T-cell (primary cell): ENCODE data around the gene SYN1. TPM values are rescaled to one million over a fixed set of nuclear protein-coding genes. Genes with fewer than 3 reads are reported as not detected.

Experiments
- ATAC-seq, 4 experiments: fragments of 200-7000 bp in 3 of 4; fragments of 150-1000 bp in 1 of 4; cut with Tn5 transposase; replicated peaks in 1 of 4; 1 replicate in 3 of 4; 2 replicates in 1 of 4; pipeline ENCODE4 v1.10.0; 2021; ENCODE audit warnings: moderate library complexity in 3 of 4, mild to moderate bottlenecking in 2 of 4, moderate number of reproducible peaks in 1 of 4
- CTCF ChIA-PET, 2 donors: fragments of 300-600 bp; sonication (Branson Sonifier 250); formaldehyde crosslinking; loops; one replicate each; lab custom pipeline; 2022; ENCODE audit warnings: antibody characterized with exemption in 2 of 2; lab: Charles Lee
- POLR2A ChIA-PET, 2 donors: fragments of 300-600 bp; sonication (Branson Sonifier 250); formaldehyde crosslinking; loops; one replicate each; lab custom pipeline; 2022; ENCODE audit warnings: antibody characterized with exemption in 2 of 2; lab: Charles Lee
- DNase-seq, 35 experiments: peaks; one replicate each; pipeline versions ENCODE4 v3.0.0 to v3.0.0-alpha.2; 2013 to 2023
- H3K27ac ChIP-seq: one replicate; pipeline ENCODE4 v1.5.1; 2013; ENCODE audit warnings: low read length
- H3K27me3 ChIP-seq, 2 experiments: replicated peaks in 1 of 2; 1 replicate in 1 of 2; 2 replicates in 1 of 2; pipeline versions ENCODE4 v1.6.1 to v1.7.0; 2013; ENCODE audit warnings: low read length in 1 of 2, mixed read lengths in 1 of 2; ENCODE audit not compliant: control insufficient read depth in 2 of 2, insufficient read depth in 2 of 2; ENCODE audit errors: extremely low read depth in 1 of 2
- H3K36me3 ChIP-seq, 2 donors: 1 replicate in 1 of 2; 2 replicates in 1 of 2; pipeline versions ENCODE4 v1.6.1 to v1.7.0; 2013; ENCODE audit warnings: low read length in 1 of 2; ENCODE audit not compliant: control insufficient read depth in 2 of 2, insufficient read depth in 1 of 2; ENCODE audit errors: extremely low read depth in 1 of 2
- H3K4me1 ChIP-seq, 2 experiments: 1 replicate in 1 of 2; 2 replicates in 1 of 2; pipeline versions ENCODE4 v1.6.1 to v1.7.0; 2013; ENCODE audit warnings: low read length in 2 of 2, mixed read lengths in 1 of 2; ENCODE audit not compliant: insufficient read depth in 2 of 2, control insufficient read depth in 1 of 2; ENCODE audit errors: extremely low read depth in 1 of 2
- H3K4me3 ChIP-seq, 2 donors: 1 replicate in 1 of 2; 2 replicates in 1 of 2; pipeline versions ENCODE4 v1.5.1 to v1.7.0; 2013; ENCODE audit warnings: mild to moderate bottlenecking in 2 of 2, low read length in 1 of 2, moderate library complexity in 1 of 2; ENCODE audit not compliant: control insufficient read depth in 1 of 2; ENCODE audit errors: extremely low read depth in 1 of 2
- H3K9me3 ChIP-seq: 2 replicates; pipeline ENCODE4 v1.7.0; 2013
- H3K27ac Mint-ChIP-seq, 2 donors: one replicate each; pipeline ENCODE4 v1.8.0; 2020 to 2021; ENCODE audit warnings: mild to moderate bottlenecking in 2 of 2, mixed read lengths in 2 of 2
- H3K27me3 Mint-ChIP-seq, 2 donors: one replicate each; pipeline ENCODE4 v1.8.0; 2021 to 2022; ENCODE audit warnings: mixed read lengths in 2 of 2
- H3K36me3 Mint-ChIP-seq: one replicate; pipeline ENCODE4 v1.8.0; 2021; ENCODE audit warnings: mixed read lengths
- H3K4me1 Mint-ChIP-seq, 3 donors: one replicate each; pipeline ENCODE4 v1.8.0; 2020 to 2022; ENCODE audit warnings: mixed read lengths in 3 of 3, mild to moderate bottlenecking in 1 of 3
- H3K4me3 Mint-ChIP-seq, 3 donors: one replicate each; pipeline ENCODE4 v1.8.0; 2020 to 2022; ENCODE audit warnings: mild to moderate bottlenecking in 3 of 3, mixed read lengths in 3 of 3, moderate library complexity in 3 of 3
- H3K9me3 Mint-ChIP-seq, 3 donors: one replicate each; pipeline ENCODE4 v1.8.0; 2020 to 2022; ENCODE audit warnings: mixed read lengths in 3 of 3
- WGBS: methylation state at CpG from one replicate; pipeline ENCODE4 v1.1.5; 2013; ENCODE audit warnings: missing lambda C conversion rate; ENCODE audit not compliant: insufficient coverage; 5-methylcytosine and 5-hydroxymethylcytosine counted together
- total RNA-seq, 35 experiments: library from RNA in 6 of 35; stranded (reverse) in 6 of 35; fragments of 120-200 nt in 1 of 35; gene quantifications; one replicate each; pipeline versions ENCODE4 v1.2.1 to v1.2.4 and lab custom pipeline; 2013 to 2026

Gene SYN1
- total RNA-seq, 5 donors from 2014 or later (not counting 1 experiment from before 2014, with no cell fraction given) = 0.21 to 1.3 (median 0.81) TPM; not detected in 1

DNA sequence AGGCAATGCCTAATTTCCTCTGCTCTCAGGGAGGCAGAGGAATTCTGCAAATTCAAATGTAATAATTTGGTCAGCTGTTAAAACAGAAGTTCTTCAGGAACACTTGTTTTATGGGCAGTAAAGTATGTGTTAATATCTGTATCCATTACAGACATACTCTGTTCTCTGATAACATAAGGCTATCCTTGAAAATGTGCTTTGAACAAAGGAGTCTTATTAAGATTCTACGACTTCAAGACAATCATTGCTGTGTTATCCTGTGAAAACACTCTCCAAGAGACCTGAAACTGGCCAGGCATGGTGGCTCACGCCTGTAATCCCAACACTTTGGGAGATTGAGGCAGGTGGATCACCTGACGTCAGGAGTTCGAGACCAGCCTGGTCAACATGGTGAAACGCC lies 12.0 kb upstream of the SYN1 start:
- WGBS = no CpG with 5 or more reads among the region's 5 CpGs
- H3K4me3 Mint-ChIP-seq = no peak overlapping the region
- H3K27me3 Mint-ChIP-seq = no peaks in the 10 kb centered on the region
- peaks cover 0 to 43% of the 10 kb centered on the region in 2 experiments for H3K4me1 ChIP-seq
- H3K9me3 ChIP-seq = no peaks in the 10 kb centered on the region
- DNase-seq (no peak), ATAC-seq (no peak)
- POLR2A ChIA-PET = no interaction called here
- H3K9me3 Mint-ChIP-seq = no peaks in the 10 kb centered on the region
- H3K27ac Mint-ChIP-seq = no peak overlapping the region
- H3K27ac ChIP-seq = no peak overlapping the region
- no peaks in the 10 kb centered on the region for H3K36me3 Mint-ChIP-seq
- CTCF ChIA-PET = interaction anchor here in 1 of 2 donors (0.7 kb wide), 1 partner anchor 133 kb away, joined by 7 read pairs; no protein-coding TSS in a partner anchor
- peaks cover 0 to 8% of the 10 kb centered on the region in 2 donors for H3K36me3 ChIP-seq
- H3K4me3 ChIP-seq = no peak overlapping the region
- no peaks in the 10 kb centered on the region for H3K27me3 ChIP-seq
- peaks cover 18 to 27% (median 23%) of the 10 kb centered on the region in 3 donors for H3K4me1 Mint-ChIP-seq

DNA sequence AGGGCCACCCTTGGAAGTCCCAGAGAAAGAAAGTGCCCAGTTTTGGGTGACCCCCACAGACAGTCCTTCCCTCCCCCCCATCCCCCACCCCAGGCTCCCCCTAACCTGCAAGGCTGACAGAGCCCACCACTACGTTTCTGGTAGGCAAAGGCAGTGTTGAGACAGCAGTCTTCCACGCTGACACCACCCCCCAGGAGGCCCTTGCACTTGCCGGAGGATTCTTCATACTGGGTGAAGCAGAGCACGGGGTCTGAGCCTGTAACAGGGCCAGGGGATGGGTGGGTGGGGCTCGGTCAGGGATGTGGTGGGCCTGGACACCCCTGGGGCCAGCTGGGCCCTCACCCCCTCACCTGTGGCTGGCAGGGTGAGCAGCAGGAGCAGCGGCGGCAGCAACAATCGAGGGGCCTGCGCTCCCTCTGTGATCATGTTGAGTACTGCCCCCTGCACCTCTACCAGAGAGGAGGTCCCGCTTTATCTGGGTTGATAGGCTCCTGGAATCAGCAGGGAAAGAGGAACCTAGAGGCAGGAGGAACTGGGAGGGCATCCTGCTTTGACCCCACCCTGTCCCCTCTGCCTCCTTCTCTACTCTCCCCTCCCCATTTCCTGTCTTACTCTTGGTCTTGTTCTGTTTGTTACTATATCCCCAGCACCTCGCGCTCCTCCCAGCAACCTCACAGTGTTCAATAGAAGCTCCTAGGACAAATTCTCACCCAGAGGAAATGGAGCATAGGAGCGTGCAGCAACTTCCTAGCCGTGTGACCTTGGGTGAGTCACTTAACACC lies 10.0 kb upstream of the SYN1 start, which contains the start of gene CFP:
Gene CFP (minus strand): TSS at position 512 of the 782 bp plus-strand sequence. CDS start 86 bp downstream, at position 426.
- H3K36me3 Mint-ChIP-seq = no peaks in the 10 kb centered on the region
- peak within 1 kb of the TSS; percentile 34 to 48 for H3K4me3 ChIP-seq
- POLR2A ChIA-PET = no interaction called here

DNA sequence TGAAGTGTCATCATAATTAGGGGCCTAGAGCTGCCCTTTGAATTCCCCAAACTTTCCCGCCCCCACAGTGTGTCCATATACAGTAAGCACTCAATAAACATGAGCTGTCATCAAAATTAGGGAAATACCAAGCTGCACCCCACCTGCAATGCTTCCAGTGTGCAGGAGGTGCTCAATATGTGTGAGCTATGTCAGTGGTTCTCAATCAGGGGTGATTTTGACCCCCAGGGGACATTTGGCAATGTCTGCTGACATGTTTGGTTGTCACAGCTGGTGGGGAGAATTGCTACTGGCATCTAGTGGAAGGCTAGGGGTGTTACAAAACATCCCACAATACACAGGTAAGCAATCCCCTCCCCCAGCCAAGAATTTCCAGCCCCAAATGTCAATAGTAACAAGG lies 9.3 kb upstream of the SYN1 start:
- WGBS = no CpG with 5 or more reads among the region's 1 CpG

More for the DNA sequence above, 10.0 kb upstream of the SYN1 start, which contains the start of gene CFP:
- ATAC-seq (peak; percentile 81 to 91 (median 86)), DNase-seq (peak in 3 of 35 experiments; percentile 4 to 31 (median 30))
- Histone ChIP-seq H3K9me3 (no peaks in the 10 kb centered on the region), H3K27ac (peak within 1 kb of the TSS; percentile 38), H3K27me3 (no peaks in the 10 kb centered on the region), H3K36me3 (peaks cover 0 to 2% of the 10 kb centered on the region in 2 donors), H3K4me1 (peaks cover 0 to 37% of the 10 kb centered on the region in 2 experiments)
- no CpG with 5 or more reads among the region's 14 CpGs for WGBS
- Mint-ChIP-seq H3K9me3 (no peaks in the 10 kb centered on the region), H3K27me3 (no peaks in the 10 kb centered on the region), H3K4me3 (peak within 1 kb of the TSS; percentile 82 to 88 (median 83)), H3K27ac (peak within 1 kb of the TSS; percentile 93 to 97), H3K4me1 (peaks cover 16 to 30% (median 26%) of the 10 kb centered on the region in 3 donors)
- CTCF ChIA-PET = interaction anchor here in 1 of 2 donors (0.8 kb wide), 1 partner anchor 106 kb away, joined by 4 read pairs; no protein-coding TSS in a partner anchor

DNA sequence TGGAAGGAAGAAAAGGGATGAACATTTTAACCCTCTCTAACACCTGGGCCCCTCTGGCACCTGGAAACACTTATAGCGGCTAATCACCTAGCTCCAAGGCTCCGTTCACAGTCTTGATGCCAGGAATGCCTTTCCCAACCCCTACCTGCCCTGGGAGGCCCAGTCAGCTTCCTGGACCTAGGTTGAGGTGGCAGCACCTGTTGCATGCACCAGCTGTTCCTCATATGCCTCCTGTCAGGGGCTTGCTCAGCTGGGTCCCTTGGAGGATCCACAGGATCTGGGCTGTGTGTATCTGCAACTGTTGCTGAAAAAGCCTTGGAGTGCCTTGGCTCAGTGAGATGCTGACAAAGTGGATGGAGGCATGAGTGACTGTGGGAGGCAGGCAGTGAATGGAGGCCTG lies 5.7 kb upstream of the SYN1 start:
- ChIA-PET CTCF (interaction anchor here in 1 of 2 donors (0.5 kb wide), 1 partner anchor 43 kb away, joined by 6 read pairs; no protein-coding TSS in a partner anchor), POLR2A (no interaction called here)
- DNase-seq (no peak), ATAC-seq (no peak)
- H3K4me3 Mint-ChIP-seq = peak overlapping the region in 1 of 3 donors; percentile 14
- H3K9me3 ChIP-seq = no peaks in the 10 kb centered on the region
- no peak overlapping the region for H3K4me3 ChIP-seq
- H3K4me1 Mint-ChIP-seq = peaks cover 22 to 33% (median 28%) of the 10 kb centered on the region in 3 donors
- H3K27ac ChIP-seq = no peak overlapping the region
- no peaks in the 10 kb centered on the region for H3K36me3 ChIP-seq
- H3K27me3 ChIP-seq = peaks cover 0 to 6% of the 10 kb centered on the region in 2 experiments
- no peaks in the 10 kb centered on the region for H3K36me3 Mint-ChIP-seq
- H3K9me3 Mint-ChIP-seq = no peaks in the 10 kb centered on the region
- H3K4me1 ChIP-seq = peaks cover 3 to 32% of the 10 kb centered on the region in 2 experiments
- peak overlapping the region in 1 of 2 donors; percentile 14 for H3K27ac Mint-ChIP-seq
- WGBS = no CpG with 5 or more reads among the region's 2 CpGs
- H3K27me3 Mint-ChIP-seq = peaks cover 0 to 10% of the 10 kb centered on the region in 2 donors

More for the DNA sequence above, 9.3 kb upstream of the SYN1 start:
- H3K27ac Mint-ChIP-seq = peak overlapping the region; percentile 90 to 97
- peak overlapping the region; percentile 82 to 88 (median 83) for H3K4me3 Mint-ChIP-seq
- Histone ChIP-seq H3K27ac (no peak overlapping the region), H3K27me3 (no peaks in the 10 kb centered on the region), H3K36me3 (no peaks in the 10 kb centered on the region), H3K9me3 (no peaks in the 10 kb centered on the region), H3K4me1 (peaks cover 0 to 34% of the 10 kb centered on the region in 2 experiments), H3K4me3 (peak overlapping the region in 1 of 2 donors; percentile 34)
- no peaks in the 10 kb centered on the region for H3K9me3 Mint-ChIP-seq
- CTCF ChIA-PET = interaction anchor here in 1 of 2 donors (0.8 kb wide), 1 partner anchor 105 kb away, joined by 4 read pairs; no protein-coding TSS in a partner anchor
- peaks cover 19 to 31% (median 29%) of the 10 kb centered on the region in 3 donors for H3K4me1 Mint-ChIP-seq
- H3K36me3 Mint-ChIP-seq = no peaks in the 10 kb centered on the region
- POLR2A ChIA-PET = no interaction called here
- DNase-seq = peak in 2 of 35 experiments; percentile 15 to 33
- peak; percentile 20 to 54 (median 37) for ATAC-seq
- no peaks in the 10 kb centered on the region for H3K27me3 Mint-ChIP-seq

DNA sequence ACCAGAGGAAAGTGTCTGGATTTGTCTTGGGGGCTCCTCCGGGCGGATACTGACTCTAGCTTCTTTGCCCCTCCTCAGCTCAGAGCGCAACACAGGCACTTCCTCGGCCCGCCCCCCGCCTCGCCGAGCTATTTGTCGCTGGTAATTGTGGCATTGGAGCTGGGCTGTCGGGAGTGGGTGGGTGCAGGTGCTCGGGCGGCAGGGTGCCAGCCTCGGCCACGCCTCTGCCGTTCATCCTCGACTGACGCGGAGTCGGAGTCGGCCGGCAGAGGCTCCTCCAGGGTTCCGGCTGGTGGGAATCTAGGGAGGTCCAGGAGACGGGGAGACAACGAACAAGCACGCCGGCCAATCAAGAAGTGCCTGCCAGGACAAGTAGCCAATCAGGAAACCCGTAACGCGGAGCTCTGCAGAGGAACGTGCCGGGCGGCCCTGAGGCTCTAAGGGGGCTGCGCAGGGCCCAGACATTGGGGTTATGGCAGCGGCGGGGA lies 3.9 kb upstream of the SYN1 start:
- H3K4me3 ChIP-seq = peak overlapping the region in 1 of 2 donors; percentile 47

DNA sequence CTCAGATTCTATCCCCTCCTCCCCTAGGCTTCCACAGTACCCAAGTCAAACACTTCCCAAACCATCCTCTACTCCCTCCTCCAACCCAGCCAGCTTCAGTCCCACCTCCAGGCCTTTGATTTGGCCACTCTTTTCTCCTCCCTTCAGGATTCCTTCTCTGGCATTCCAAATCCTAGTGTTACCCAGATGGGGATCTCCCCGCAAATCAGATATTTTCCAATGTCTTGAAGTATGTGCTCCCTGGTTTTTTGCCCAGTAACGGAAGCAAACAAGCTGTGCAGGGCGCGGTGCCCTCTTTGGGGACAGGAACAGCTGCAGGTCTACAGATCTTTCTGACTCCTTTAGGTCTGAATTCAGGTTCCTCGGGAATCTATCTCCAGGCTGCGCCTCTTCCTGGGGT lies 2.2 kb upstream of the SYN1 start:
- H3K9me3 Mint-ChIP-seq = no peaks in the 10 kb centered on the region
- CTCF ChIA-PET = interaction anchor here in 1 of 2 donors (0.6 kb wide), 1 partner anchor 60 kb away, joined by 5 read pairs; no protein-coding TSS in a partner anchor
- peaks cover 6 to 10% of the 10 kb centered on the region in 2 donors for H3K27me3 Mint-ChIP-seq
- no peaks in the 10 kb centered on the region for H3K36me3 ChIP-seq
- no peak overlapping the region for H3K4me3 Mint-ChIP-seq
- H3K36me3 Mint-ChIP-seq = no peaks in the 10 kb centered on the region
- ATAC-seq (no peak), DNase-seq (no peak)
- peaks cover 3 to 25% of the 10 kb centered on the region in 2 experiments for H3K4me1 ChIP-seq
- peaks cover 0 to 6% of the 10 kb centered on the region in 2 experiments for H3K27me3 ChIP-seq
- H3K9me3 ChIP-seq = no peaks in the 10 kb centered on the region
- no peak overlapping the region for H3K27ac ChIP-seq
- WGBS = no CpG with 5 or more reads among the region's 6 CpGs
- H3K27ac Mint-ChIP-seq = no peak overlapping the region
- H3K4me3 ChIP-seq = no peak overlapping the region
- H3K4me1 Mint-ChIP-seq = peaks cover 15 to 20% (median 18%) of the 10 kb centered on the region in 3 donors
- POLR2A ChIA-PET = no interaction called here

More for the DNA sequence above, 3.9 kb upstream of the SYN1 start:
- Mint-ChIP-seq H3K4me3 (peak overlapping the region; percentile 81 to 83 (median 82)), H3K27ac (peak overlapping the region in 1 of 2 donors; percentile 55), H3K27me3 (peaks cover 0 to 10% of the 10 kb centered on the region in 2 donors), H3K9me3 (no peaks in the 10 kb centered on the region), H3K4me1 (peaks cover 17 to 26% (median 20%) of the 10 kb centered on the region in 3 donors), H3K36me3 (no peaks in the 10 kb centered on the region)
- CTCF ChIA-PET = interaction anchor here in 1 of 2 donors (0.6 kb wide), 1 partner anchor 66 kb away, joined by 4 read pairs; no protein-coding TSS in a partner anchor
- Histone ChIP-seq H3K27ac (no peak overlapping the region), H3K27me3 (peaks cover 0 to 6% of the 10 kb centered on the region in 2 experiments), H3K9me3 (no peaks in the 10 kb centered on the region), H3K36me3 (no peaks in the 10 kb centered on the region), H3K4me1 (peaks cover 3 to 29% of the 10 kb centered on the region in 2 experiments)
- POLR2A ChIA-PET = interaction anchor here in 1 of 2 donors (0.6 to 0.9 kb wide), 3 partner anchors 13 to 505 kb away, joined by 3 to 17 read pairs (median 3); no protein-coding TSS in a partner anchor
- DNase-seq (peak in 27 of 35 experiments; percentile 15 to 56 (median 38)), ATAC-seq (peak; percentile 58 to 79 (median 62))
- WGBS = 2% methylated on average over 19 of the region's 35 CpGs
